K562 (cell line): Measurements from ENCODE around the gene CCNY. TPM values are rescaled to one million over a fixed set of nuclear protein-coding genes. Genes with fewer than 3 reads are reported as not detected.

ENCODE experiments used
- ATAC-seq: fragments of 200-7000 bp; cut with Tn5 transposase; 3 replicates; pipeline ENCODE4 v1.9.1; 2020; ENCODE audit warnings: moderate library complexity
- BruUV-seq: library from RNA; stranded (reverse); fragments of 400-500 nt; replicated peaks from 2 replicates; lab custom pipeline; 2021; lab: Mats Ljungman, UMichigan
- CTCF ChIA-PET: fragments of 300-600 bp; formaldehyde crosslinking; extraction: SDS; loops from one replicate; lab custom pipeline; 2021; ENCODE audit warnings: low intra/inter-chr PET ratio; lab: Yijun Ruan, JAX
- POLR2A ChIA-PET: fragments of 300-600, 350-650 bp; sonication (Branson Sonifier 250); formaldehyde crosslinking; extraction: SDS; loops from one replicate; lab custom pipeline; 2021; ENCODE audit warnings: antibody characterized with exemption, inconsistent platforms; lab: Yijun Ruan, JAX
- DNase-seq, 4 experiments: peaks; one replicate each; pipeline versions ENCODE4 v3.0.0 to v3.0.0-alpha.2; 2011 to 2018; ENCODE audit warnings: low spot score in 3 of 4, mixed read lengths in 3 of 4; ENCODE audit errors: extremely low read depth in 1 of 4
- FAIRE-seq: peaks from 2 replicates; lab custom pipeline; 2011; peaks lifted over from hg19 to GRCh38; lab: Jason Lieb, UNC
- H2AFZ ChIP-seq: 2 replicates; pipeline ENCODE4 v1.6.0; 2011; ENCODE audit warnings: low read depth, low read length, control low read depth, inconsistent platforms
- H3K27ac ChIP-seq: fragments of 200-600 bp; 3 replicates; pipeline ENCODE4 v1.8.0; 2011; ENCODE audit warnings: low read depth, mild to moderate bottlenecking, control low read depth, inconsistent platforms, low read length, moderate library complexity, mixed read lengths; ENCODE audit errors: extremely low read depth
- H3K27me3 ChIP-seq, 2 experiments: fragments of 300-600 bp in 1 of 2; 2 replicates in 1 of 2; 3 replicates in 1 of 2; pipeline versions ENCODE4 v1.6.0 to v1.8.0; 2011; ENCODE audit warnings: inconsistent platforms in 2 of 2, low read length in 2 of 2, mild to moderate bottlenecking in 1 of 2, mixed read lengths in 1 of 2, moderate library complexity in 1 of 2; ENCODE audit not compliant: control insufficient read depth in 2 of 2, insufficient read depth in 2 of 2
- H3K36me3 ChIP-seq: fragments of 300-600 bp; 3 replicates; pipeline ENCODE4 v1.8.0; 2011; ENCODE audit warnings: mild to moderate bottlenecking, low read length, inconsistent platforms; ENCODE audit not compliant: control insufficient read depth, insufficient read depth
- H3K4me1 ChIP-seq, 2 experiments: fragments of 200-600 bp in 1 of 2; replicated peaks in 1 of 2; 2 replicates in 1 of 2; 3 replicates in 1 of 2; pipeline versions ENCODE4 v1.5.1 to v1.8.0; 2011; ENCODE audit warnings: inconsistent platforms in 2 of 2, low read length in 2 of 2, mild to moderate bottlenecking in 1 of 2, mixed read lengths in 1 of 2, moderate library complexity in 1 of 2; ENCODE audit not compliant: control insufficient read depth in 2 of 2, insufficient read depth in 2 of 2
- H3K4me2 ChIP-seq: 2 replicates; pipeline ENCODE4 v1.6.1; 2011; ENCODE audit warnings: low read length, control low read depth, inconsistent platforms, mixed read lengths; ENCODE audit not compliant: insufficient read depth
- H3K4me3 ChIP-seq: fragments of 200-600 bp; sonication (generic), shearing (Covaris generic); 2 replicates; pipeline ENCODE4 v1.5.1; 2016; ENCODE audit warnings: control low read depth, inconsistent platforms
- H3K79me2 ChIP-seq: fragments of 200-600 bp; 3 replicates; pipeline ENCODE4 v1.8.0; 2011; ENCODE audit warnings: low read length, inconsistent platforms; ENCODE audit not compliant: control insufficient read depth, insufficient read depth
- H3K9ac ChIP-seq, 2 experiments: 2 replicates each; pipeline versions ENCODE4 v1.6.0 to v1.6.1; 2011; ENCODE audit warnings: low read depth in 2 of 2, low read length in 2 of 2, control low read depth in 1 of 2, inconsistent platforms in 1 of 2, mild to moderate bottlenecking in 1 of 2, mixed read lengths in 1 of 2; ENCODE audit not compliant: insufficient read depth in 1 of 2
- H3K9me1 ChIP-seq: one replicate; pipeline ENCODE4 v1.6.0; 2011; ENCODE audit warnings: inconsistent platforms, mild to moderate bottlenecking, low read length, moderate library complexity; ENCODE audit not compliant: control insufficient read depth, insufficient read depth
- H3K9me3 ChIP-seq: replicated peaks from 2 replicates; pipeline ENCODE4 v1.5.1; 2011; ENCODE audit warnings: low read depth, low read length, inconsistent platforms; ENCODE audit not compliant: control insufficient read depth, insufficient read depth
- H4K20me1 ChIP-seq: replicated peaks from 2 replicates; pipeline ENCODE4 v1.6.1; 2011; ENCODE audit warnings: low read length, inconsistent platforms, mixed read lengths; ENCODE audit not compliant: control insufficient read depth, insufficient read depth
- ARHGAP35 ChIP-seq: fragments of 450-650 bp; IDR thresholded peaks from 2 replicates; pipeline ENCODE4 v1.6.1; 2018; ENCODE audit not compliant: partially characterized antibody
- ARID1B ChIP-seq: fragments of 450-650 bp; IDR thresholded peaks from 2 replicates; pipeline ENCODE4 v1.6.1; 2016; ENCODE audit warnings: antibody characterized with exemption, mild to moderate bottlenecking, inconsistent platforms
- DACH1 ChIP-seq: fragments of 450-650 bp; IDR thresholded peaks from 2 replicates; pipeline ENCODE4 v1.6.1; 2018; ENCODE audit not compliant: partially characterized antibody
- GATA2 ChIP-seq: sonication (generic); formaldehyde crosslinking; IDR thresholded peaks from 2 replicates; pipeline ENCODE4 v1.4.0; 2020; ENCODE audit warnings: mild to moderate bottlenecking, missing genetic modification reagents
- MYC ChIP-seq, 2 experiments: fragments of 250-450 bp in 1 of 2; sonication (Bioruptor Pico) in 1 of 2; IDR thresholded peaks; 2 replicates each; pipeline versions ENCODE4 v1.5.1 to v1.6.1; 2012 to 2021; ENCODE audit warnings: low read depth in 2 of 2, borderline replicate concordance in 1 of 2, improper control_type of control experiment in 1 of 2, low read length in 1 of 2, mild to moderate bottlenecking in 1 of 2, moderate library complexity in 1 of 2
- POLR2A ChIP-seq: fragments of 450-650 bp; conservative IDR thresholded peaks from 2 replicates; pipeline ENCODE4 v1.6.1; 2016
- TAL1 ChIP-seq: fragments of 450-650 bp; IDR thresholded peaks from 2 replicates; pipeline ENCODE4 v1.6.1; 2016; ENCODE audit warnings: mild to moderate bottlenecking
- ZNF589 ChIP-seq: fragments of 200-800 bp; sonication (Bioruptor generic); IDR thresholded peaks from 2 replicates; pipeline ENCODE4 v1.6.1; 2016; ENCODE audit warnings: low read depth, missing genetic modification characterization, missing compliant biosample characterization
- WGBS: fragments of 100-300 bp; shearing (Covaris generic); methylation state at CpG from one replicate; pipeline ENCODE4 v1.1.6; 2016; ENCODE audit warnings: low coverage, mixed read lengths; ENCODE audit not compliant: insufficient coverage; ENCODE audit errors: missing lambda C conversion rate; 5-methylcytosine and 5-hydroxymethylcytosine counted together
- in situ Hi-C: fragments of 300-500 bp; cut with MboI; formaldehyde crosslinking; loops from 4 replicates; pipeline ENCODE4 v1.15.0; 2018; ENCODE audit warnings: inconsistent platforms, mixed read lengths
- intact Hi-C: fragments of 100-400 bp; cut with micrococcal nuclease; formaldehyde crosslinking; loops from 2 replicates; pipeline ENCODE4 v1.14.2; 2022
- polyA plus RNA-seq, 8 experiments: library from polyadenylated mRNA; depleted of rRNA in 4 of 8; stranded (reverse) in 5 of 8; unstranded in 3 of 8; fragments of >200 nt; fragmentation: Nextera tagmentation in 2 of 8; fragmentation: Illumina TruSeq in 1 of 8; extraction: Ambion mirVana in 2 of 8; extraction: Trizol in 1 of 8; gene quantifications; 2 replicates each; pipeline versions ENCODE4 v1.2.1 to v1.2.3, GENCODE V29; 2011 to 2014; ENCODE audit warnings: inconsistent platforms in 1 of 8, missing spikeins in 1 of 8
- total RNA-seq, 7 experiments: library from RNA; depleted of rRNA in 6 of 7; stranded (reverse); fragments of >200 nt in 6 of 7; fragmentation: Illumina TruSeq in 2 of 7; extraction: Trizol in 2 of 7; gene quantifications; 2 replicates each; pipeline versions ENCODE4 v1.2.1 to v1.2.3, GENCODE V29; 2011 to 2021; ENCODE audit warnings: low replicate concordance in 1 of 7

Gene CCNY
- total and polyA plus RNA-seq, 9 of the 15 experiments (the other 6 are each of a cell fraction or from before 2014, with no cell fraction given), result 8.4 to 109 (median 38.6) TPM

DNA sequence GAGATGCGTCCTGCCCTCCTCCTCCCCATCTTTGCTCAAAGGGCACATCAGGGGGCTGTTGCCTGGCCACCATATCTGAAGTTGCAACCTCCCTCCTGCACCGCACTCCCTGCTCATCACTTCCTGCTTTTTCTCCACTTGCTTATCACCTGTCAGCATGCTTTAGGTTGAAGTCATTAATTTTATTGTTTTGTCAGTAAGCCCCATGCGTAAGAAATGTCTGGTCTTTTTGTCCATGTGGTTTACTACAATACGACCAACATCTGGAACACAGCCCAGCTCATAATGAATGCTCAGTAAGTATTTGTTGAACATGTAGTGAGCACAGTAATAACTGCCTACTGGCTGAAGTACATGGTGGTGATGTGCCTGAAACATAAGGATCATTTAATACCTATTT lies 197.3 kb downstream of the CCNY start (continued):
- TF ChIP-seq ARID1B (peak; percentile 91), DACH1 (peak; percentile 36), GATA2 (CRISPR knock-in tag) (peak; percentile 85)

DNA sequence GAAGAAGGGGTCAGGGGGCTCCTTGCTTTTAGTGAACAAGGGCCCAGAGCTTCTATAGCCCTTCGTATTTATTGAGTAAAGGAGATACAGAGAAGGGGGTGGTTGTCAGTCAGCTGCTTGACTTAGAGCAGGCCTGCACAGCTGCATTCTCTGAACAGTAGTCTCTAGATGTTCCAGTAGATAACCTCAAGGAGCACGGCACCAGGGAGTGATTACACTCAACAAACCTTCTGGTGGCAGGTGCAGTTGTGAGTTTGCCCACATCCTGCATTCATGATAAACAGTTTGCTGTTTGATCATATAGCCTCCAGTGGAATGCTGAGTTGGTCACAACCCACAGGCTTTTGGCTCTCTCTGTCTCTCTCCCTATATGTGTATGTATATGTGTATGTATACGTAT lies 198.8 kb downstream of the CCNY start:
- ATAC-seq, result no peak
- no peak overlapping the region for H3K27ac ChIP-seq
- no peak for TF ChIP-seq MYC (IDR thresholded peaks at IDR 0.05; ENCODE audit: low read depth, low read length)
- no peak for TF ChIP-seq MYC (CRISPR knock-in tag; IDR thresholded peaks at IDR 0.05; ENCODE audit: borderline replicate concordance, low read depth)
- no peak for TF ChIP-seq ARHGAP35
- no peak for TF ChIP-seq TAL1
- no peak for TF ChIP-seq ZNF589 (CRISPR knock-in tag)
- no peak for TF ChIP-seq POLR2A
- TF ChIP-seq, all 486 proteins: peak for 0
- no peak overlapping the region for H3K4me3 ChIP-seq
- H3K4me2 ChIP-seq, result no peak overlapping the region
- no peak overlapping the region for H2AFZ ChIP-seq
- no TSS peak for BruUV-seq
- in situ Hi-C loops, result no loop called here
- H3K9me3 ChIP-seq, result peaks cover 7% of the 10 kb centered on the region
- 0 out of 2 replicates have a peak, but pooled peaks cover 5% of the 10 kb centered on the region for H4K20me1 ChIP-seq
- H3K9me1 ChIP-seq, result peaks cover 2% of the 10 kb centered on the region
- FAIRE-seq, result no peak
- H3K4me1 ChIP-seq, result peaks cover 10 to 20% of the 10 kb centered on the region in 2 experiments
- intact Hi-C loops, result no loop called here
- H3K9ac ChIP-seq, result no peak overlapping the region
- 92% methylated on average over 3 of the region's 3 CpGs for WGBS
- no peak for DNase-seq
- H3K36me3 ChIP-seq, result peaks cover 63% of the 10 kb centered on the region
- ChIA-PET CTCF (no interaction called here), POLR2A (no interaction called here)
- H3K79me2 ChIP-seq, result peaks cover 7% of the 10 kb centered on the region; the same call in 2 of the 3 replicates
- no peaks in the 10 kb centered on the region for H3K27me3 ChIP-seq
